HG03469 (cell line): Measurements from ENCODE around the gene PCA3.
A peak's percentile ranks its signal among the peaks of the same experiment; 100 is the strongest.
"Not testable (repeated sequence)": the region's sequence is repeated elsewhere in the genome, so short reads cannot be mapped to it uniquely, and the experiment has no call there.

ENCODE experiments used
- ATAC-seq: cut with Tn5 transposase; IDR thresholded peaks from one replicate; pipeline ENCODE4 v1.9.1; 2021; ENCODE audit warnings: mild to moderate bottlenecking, moderate library complexity, moderate number of reproducible peaks; ENCODE audit not compliant: unreplicated experiment

Gene PCA3

GRCh38 chr9:76764138-76764537 is at the start of gene PCA3:
PCA3 (plus strand) TSS chr9:76764438.
- ATAC-seq = no peak

- no peak for ATAC-seq
Observed at GRCh38 chr9:76716085-76716672, 48.1 kb upstream of the PCA3 start.

GRCh38 chr9:76717176-76717575 is 47.1 kb upstream of the PCA3 start:
- no peak for ATAC-seq

GRCh38 chr9:76717613-76718012 is 46.6 kb upstream of the PCA3 start:
- ATAC-seq = no peak

- no peak for ATAC-seq
Observed at GRCh38 chr9:76718166-76718565, 46.1 kb upstream of the PCA3 start.

GRCh38 chr9:76720245-76720644 is 44.0 kb upstream of the PCA3 start:
- no peak for ATAC-seq

GRCh38 chr9:76725011-76725546 is 39.2 kb upstream of the PCA3 start:
- ATAC-seq = no peak

GRCh38 chr9:76725885-76726284 is 38.4 kb upstream of the PCA3 start:
- ATAC-seq = no peak

- no peak for ATAC-seq
Observed at GRCh38 chr9:76729116-76729515, 35.1 kb upstream of the PCA3 start.

GRCh38 chr9:76729980-76730737 is 34.1 kb upstream of the PCA3 start:
- ATAC-seq = no peak

- no peak for ATAC-seq
Observed at GRCh38 chr9:76730801-76731200, 33.4 kb upstream of the PCA3 start.

- no peak for ATAC-seq
Observed at GRCh38 chr9:76732341-76732958, 31.8 kb upstream of the PCA3 start.

- no peak for ATAC-seq
Observed at GRCh38 chr9:76733096-76733495, 31.1 kb upstream of the PCA3 start.

GRCh38 chr9:76734716-76735115 is 29.5 kb upstream of the PCA3 start:
- no peak for ATAC-seq

- ATAC-seq = no peak
Observed at GRCh38 chr9:76737154-76737902, 26.9 kb upstream of the PCA3 start.

- ATAC-seq = no peak
Observed at GRCh38 chr9:76738402-76738801, 25.8 kb upstream of the PCA3 start.

- no peak for ATAC-seq
Observed at GRCh38 chr9:76741524-76741923, 22.7 kb upstream of the PCA3 start.

- not testable (repeated sequence) for ATAC-seq
Observed at GRCh38 chr9:76742890-76743289, 21.3 kb upstream of the PCA3 start.

- no peak for ATAC-seq
Observed at GRCh38 chr9:76743931-76744330, 20.3 kb upstream of the PCA3 start.

GRCh38 chr9:76744336-76744735 is 19.9 kb upstream of the PCA3 start:
- ATAC-seq = peak; percentile 78

- ATAC-seq = no peak
Observed at GRCh38 chr9:76751001-76751400, 13.2 kb upstream of the PCA3 start.
